ENCODE measurements around the gene KIRREL3.

GRCh38 chr11:126746443-126746842 lies 254.1 kb downstream of the KIRREL3 start:
- TF ChIP-seq CTCF (IDR thresholded peaks at IDR 0.05 in 8 of 11, conservative IDR thresholded peaks at IDR 0.05 in 3 of 11), result no peak
- no peak for TF ChIP-seq POLR2A (IDR thresholded peaks at IDR 0.05)
- no peak for TF ChIP-seq POLR2AphosphoS5 (IDR thresholded peaks at IDR 0.05)
